Activated naive CD4-positive, alpha-beta T cell treated with Interleukin-2 at 50 U/mL for 16 hours (primary cell): ENCODE results near the gene S100A2.
A peak's percentile ranks its signal among the peaks of the same experiment; 100 is the strongest.
"Not testable (repeated sequence)": the region's sequence is repeated elsewhere in the genome, so short reads cannot be mapped to it uniquely, and the experiment has no call there.

Experiments
- DNase-seq: peaks from one replicate; pipeline ENCODE4 v3.0.0-alpha.2; 2020

S100A2 gene

GRCh38 chr1:153562021-153562420, 3.6 kb downstream of the S100A2 start:
- DNase-seq = not testable (repeated sequence)

DNA sequence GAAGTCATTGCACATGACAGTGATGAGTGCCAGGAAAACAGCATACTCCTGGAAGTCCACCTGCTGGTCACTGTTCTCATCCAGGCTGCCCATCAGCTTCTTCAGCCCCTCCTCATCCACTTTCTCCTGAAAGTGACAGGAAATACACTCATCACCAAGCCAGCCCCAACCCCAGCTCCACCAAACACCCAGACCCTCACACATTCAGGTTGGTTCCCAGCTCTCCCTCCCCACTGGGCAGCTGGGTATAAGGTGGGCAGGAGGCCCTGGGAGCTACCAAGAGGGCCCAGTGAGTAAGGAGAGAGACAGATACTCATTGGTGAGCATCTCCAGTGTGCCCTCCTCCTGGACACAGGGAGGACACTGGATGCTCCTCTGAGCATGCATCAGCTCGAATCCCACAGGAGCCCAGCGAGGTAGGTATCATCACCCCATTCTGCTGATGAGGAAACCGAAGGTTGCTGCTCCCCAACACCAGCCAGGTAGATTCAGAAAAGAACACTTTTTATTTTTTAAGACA, 4.1 kb downstream of the S100A2 start:
- DNase-seq = no peak

DNA sequence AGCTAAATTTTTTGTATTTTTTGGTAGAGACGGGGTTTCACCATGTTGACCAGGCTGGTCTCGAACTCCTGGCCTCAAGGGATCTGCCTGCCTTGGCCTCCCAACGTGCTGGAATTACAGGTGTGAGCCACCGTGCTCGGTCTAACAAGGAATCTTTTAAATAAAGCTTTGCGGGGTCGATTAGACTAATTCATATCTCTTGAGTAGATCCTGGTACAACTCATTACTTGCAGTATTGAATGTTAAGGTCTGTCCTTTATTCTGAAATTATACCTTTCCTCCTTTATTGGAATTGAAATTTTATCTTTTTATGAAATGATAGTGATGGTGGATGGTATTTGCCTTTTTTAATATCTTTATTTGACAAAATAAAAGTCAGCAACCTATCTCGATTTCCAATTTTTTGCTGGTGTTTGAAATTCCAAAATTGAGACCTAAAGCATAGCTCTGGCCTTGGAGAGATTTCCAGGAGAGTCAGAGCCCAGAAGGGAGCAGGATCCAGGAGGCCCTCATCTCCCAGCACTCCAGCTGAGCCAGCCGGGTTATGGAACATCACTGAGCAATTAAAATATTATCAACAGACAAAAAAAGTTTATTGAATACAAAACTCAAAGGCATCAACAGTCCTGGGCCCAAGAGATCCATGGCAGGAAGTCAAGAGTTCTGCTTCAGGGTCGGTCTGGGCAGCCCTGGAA, 4.7 kb downstream of the S100A2 start:
- no peak for DNase-seq

GRCh38 chr1:153560241-153560640, 5.4 kb downstream of the S100A2 start:
- DNase-seq = no peak

- DNase-seq = no peak
Observed at GRCh38 chr1:153557877-153558276, 7.8 kb downstream of the S100A2 start.

GRCh38 chr1:153556348-153556747, 9.3 kb downstream of the S100A2 start:
- DNase-seq = no peak

GRCh38 chr1:153553830-153554541, 11.7 kb downstream of the S100A2 start:
- no peak for DNase-seq

DNA sequence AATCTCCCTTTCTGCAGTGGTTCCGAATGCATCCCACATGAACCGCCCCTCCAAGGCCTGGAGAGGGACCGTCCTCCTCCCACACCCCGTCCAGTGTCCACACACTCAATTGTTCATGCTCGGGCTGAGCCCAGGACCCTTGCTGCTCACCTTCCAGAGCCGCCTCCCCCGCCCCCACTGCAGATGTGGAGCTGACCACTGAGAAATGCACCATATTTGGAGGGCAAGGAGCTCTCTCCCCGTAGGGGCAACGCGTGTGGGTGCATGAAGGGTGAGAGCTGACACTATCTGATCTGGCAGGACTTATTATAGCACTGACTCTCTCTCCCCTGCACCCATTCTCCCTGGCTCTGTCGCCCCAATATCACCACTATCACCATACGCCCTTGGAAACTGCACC, 12.5 kb downstream of the S100A2 start:
- DNase-seq = no peak

DNA sequence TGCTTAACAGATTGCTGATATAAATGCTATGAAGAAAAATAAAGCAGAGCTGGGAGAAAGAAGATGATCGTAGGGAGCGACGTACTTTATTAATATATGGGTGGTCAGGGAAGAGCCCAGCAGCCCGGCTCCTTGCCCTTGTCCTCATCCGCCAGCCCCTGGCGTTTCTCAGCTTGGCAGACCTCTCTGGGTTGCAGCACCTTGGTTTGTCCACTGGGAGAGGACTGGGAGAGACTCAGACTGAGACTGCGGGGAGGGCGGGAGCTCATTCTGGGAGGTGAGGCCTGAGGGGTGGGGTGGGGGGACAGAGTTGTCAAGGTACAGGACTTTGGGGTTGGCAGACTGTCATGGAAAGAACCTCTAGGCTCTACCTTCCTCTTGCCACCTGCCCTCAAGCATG, 13.3 kb downstream of the S100A2 start:
- DNase-seq = no peak

- DNase-seq = no peak
Observed at GRCh38 chr1:153550827-153551500, 14.7 kb downstream of the S100A2 start.

DNA sequence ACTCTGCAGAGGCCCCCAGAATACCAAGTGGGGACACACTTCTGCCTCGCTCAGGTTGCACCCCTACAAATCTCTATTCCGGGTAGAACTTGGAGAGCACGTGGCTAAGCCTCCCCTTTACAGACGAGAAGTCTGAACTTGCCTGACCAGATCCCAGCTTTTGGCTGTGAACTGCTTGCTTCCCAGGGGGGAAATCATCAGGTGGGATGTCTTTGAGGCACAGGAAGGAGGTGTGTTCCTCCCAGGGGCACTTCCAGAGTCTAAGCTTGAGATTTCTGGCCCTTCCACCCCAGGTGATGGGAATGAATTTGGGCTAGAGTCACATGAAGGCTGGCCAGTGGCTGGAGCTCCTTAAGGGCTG, 15.3 kb downstream of the S100A2 start:
- no peak for DNase-seq

- no peak for DNase-seq
Observed at GRCh38 chr1:153549741-153550397, 15.8 kb downstream of the S100A2 start.

GRCh38 chr1:153548722-153549688, 16.6 kb downstream of the S100A2 start, which contains the start of gene S100A3:
Gene S100A3 (minus strand): TSS chr1:153549258. CDS start chr1:153548485, 773 bp downstream.
- DNase-seq = no peak

DNA sequence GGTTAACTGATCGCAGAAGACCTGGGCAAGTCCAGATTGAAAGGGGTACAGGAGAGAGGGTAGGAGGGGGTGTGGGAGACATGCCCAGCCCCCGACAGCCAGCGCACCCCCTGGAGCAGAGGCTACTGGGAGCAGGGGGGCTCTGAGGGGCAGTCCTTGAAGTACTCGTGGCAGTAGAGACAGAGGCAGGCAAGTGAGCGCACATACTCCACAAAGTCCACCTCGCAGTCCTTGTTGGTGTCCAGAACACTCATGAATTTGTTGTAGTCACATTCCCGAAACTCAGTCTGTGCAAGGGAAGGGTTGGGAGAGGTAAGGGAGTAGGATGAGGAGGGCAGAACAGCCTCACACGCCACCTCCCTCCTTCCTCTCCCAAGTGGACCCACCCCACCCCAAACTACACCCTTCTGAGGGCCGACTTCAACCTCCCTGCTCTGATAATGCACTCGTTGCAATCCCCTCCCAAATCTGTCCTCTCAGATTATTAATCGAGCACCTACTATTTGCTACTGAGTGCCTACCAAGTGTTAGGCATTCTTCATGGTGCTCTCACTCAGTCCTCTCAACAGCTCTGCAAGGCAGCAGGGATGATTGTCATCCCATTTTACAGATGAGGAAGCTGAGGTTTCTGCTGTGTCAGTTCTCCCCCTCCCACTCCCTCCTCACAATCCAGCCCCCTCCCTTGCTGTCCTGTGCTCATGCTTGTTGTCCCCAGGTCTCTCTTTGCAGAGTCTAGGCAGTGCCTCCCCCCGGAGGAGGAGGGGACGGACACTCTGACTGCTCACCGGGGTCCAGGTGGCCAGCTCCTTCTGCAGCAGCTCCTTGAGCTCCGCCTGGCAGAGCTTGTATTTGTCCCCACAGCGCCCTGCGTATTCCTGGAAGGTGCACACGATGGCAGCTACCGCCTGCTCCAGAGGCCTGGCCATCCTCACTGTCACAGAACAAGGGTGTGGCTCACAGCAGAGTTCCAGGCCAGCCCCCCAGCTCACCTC, 17.8 kb downstream of the S100A2 start:
- DNase-seq = no peak

DNA sequence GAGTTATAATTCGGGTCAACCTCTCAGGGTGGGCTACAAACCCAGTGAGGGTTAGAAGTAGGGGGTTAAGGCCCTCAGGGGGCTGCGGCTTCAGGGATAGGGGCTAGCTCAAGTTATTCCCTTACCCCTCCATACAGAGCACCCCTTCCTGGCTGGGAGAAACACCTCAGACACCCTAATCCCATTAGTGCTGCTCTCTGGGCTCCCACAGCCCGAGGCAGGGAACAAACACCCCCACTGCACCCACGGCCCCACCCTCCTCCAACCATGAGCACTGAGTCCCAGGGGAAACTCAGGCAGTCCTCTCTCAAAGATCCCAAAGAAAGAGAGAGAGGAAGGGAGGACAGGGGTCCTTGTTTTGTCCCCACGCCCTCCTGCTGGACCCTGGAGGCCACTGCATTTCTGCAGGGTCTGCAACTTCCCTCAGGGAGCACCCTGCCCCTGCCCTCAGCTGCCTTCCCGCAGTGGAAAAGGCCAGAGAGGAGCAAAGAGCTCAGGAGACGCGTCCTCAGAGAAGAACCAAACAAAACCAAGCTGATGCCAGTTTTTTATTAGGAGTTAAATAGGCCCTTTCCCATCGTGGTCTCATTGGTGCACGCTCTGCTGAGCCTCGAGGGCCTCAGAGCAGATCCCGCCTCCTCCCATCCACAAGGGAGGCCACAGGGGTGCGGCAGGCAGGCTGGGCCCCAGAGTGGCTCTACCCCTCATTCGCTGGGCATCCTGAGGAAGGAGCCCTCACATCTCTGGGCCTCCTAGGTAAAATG, 18.7 kb downstream of the S100A2 start:
- no peak for DNase-seq

- DNase-seq = no peak
Observed at GRCh38 chr1:153546371-153546770, 19.3 kb downstream of the S100A2 start.

GRCh38 chr1:153545067-153546055, 20.3 kb downstream of the S100A2 start, which contains the start of gene S100A4:
Gene S100A4 (minus strand): TSS chr1:153545806. CDS start chr1:153544794, 1,012 bp downstream.
- DNase-seq = peak; percentile 96

- no peak for DNase-seq
Observed at GRCh38 chr1:153544453-153545066, 21.1 kb downstream of the S100A2 start.
